ENCODE results near the gene RPS27L. TPM values are rescaled to one million over a fixed set of nuclear protein-coding genes. Genes with fewer than 3 reads are reported as not detected.

RPS27L gene
- total and polyA plus RNA-seq, 8 donors = 73.2 to 176 (median 127) TPM

GRCh38 chr15:63180746-63181145 is 23.5 kb upstream of the RPS27L start:
- 91 to 96% methylated on average over 2 of the region's 2 CpGs for WGBS, 2 donors
- FAIRE-seq (no peak), ATAC-seq (no peak), DNase-seq (no peak)
- Histone ChIP-seq H3K27ac (no peak overlapping the region), H3K9me3 (no peaks in the 10 kb centered on the region), H3K36me3 (no peaks in the 10 kb centered on the region), H3K27me3 (no peaks in the 10 kb centered on the region), H3K4me3 (no peak overlapping the region), H3K4me1 (no peaks in the 10 kb centered on the region)
- intact Hi-C loops (cut with DNase I) = no loop called here
- TF ChIP-seq, protein P1, sequence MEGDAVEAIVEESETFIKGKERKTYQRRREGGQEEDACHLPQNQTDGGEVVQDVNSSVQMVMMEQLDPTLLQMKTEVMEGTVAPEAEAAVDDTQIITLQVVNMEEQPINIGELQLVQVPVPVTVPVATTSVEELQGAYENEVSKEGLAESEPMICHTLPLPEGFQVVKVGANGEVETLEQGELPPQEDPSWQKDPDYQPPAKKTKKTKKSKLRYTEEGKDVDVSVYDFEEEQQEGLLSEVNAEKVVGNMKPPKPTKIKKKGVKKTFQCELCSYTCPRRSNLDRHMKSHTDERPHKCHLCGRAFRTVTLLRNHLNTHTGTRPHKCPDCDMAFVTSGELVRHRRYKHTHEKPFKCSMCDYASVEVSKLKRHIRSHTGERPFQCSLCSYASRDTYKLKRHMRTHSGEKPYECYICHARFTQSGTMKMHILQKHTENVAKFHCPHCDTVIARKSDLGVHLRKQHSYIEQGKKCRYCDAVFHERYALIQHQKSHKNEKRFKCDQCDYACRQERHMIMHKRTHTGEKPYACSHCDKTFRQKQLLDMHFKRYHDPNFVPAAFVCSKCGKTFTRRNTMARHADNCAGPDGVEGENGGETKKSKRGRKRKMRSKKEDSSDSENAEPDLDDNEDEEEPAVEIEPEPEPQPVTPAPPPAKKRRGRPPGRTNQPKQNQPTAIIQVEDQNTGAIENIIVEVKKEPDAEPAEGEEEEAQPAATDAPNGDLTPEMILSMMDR (IDR thresholded peaks at IDR 0.05) = no peak

- FAIRE-seq (no peak), DNase-seq (no peak), ATAC-seq (peak in 2 of 4 donors; percentile 57)
- Histone ChIP-seq H3K27ac (no peak overlapping the region), H3K9me3 (no peaks in the 10 kb centered on the region), H3K4me1 (no peaks in the 10 kb centered on the region), H3K36me3 (no peaks in the 10 kb centered on the region), H3K4me3 (no peak overlapping the region), H3K27me3 (no peaks in the 10 kb centered on the region)
- 32 to 38% methylated on average over 5 of the region's 5 CpGs for WGBS, 2 donors
- intact Hi-C loops (cut with DNase I) = no loop called here
- TF ChIP-seq, protein P1 (IDR thresholded peaks at IDR 0.05) = no peak
Observed at GRCh38 chr15:63178034-63178433, 20.8 kb upstream of the RPS27L start.

DNA sequence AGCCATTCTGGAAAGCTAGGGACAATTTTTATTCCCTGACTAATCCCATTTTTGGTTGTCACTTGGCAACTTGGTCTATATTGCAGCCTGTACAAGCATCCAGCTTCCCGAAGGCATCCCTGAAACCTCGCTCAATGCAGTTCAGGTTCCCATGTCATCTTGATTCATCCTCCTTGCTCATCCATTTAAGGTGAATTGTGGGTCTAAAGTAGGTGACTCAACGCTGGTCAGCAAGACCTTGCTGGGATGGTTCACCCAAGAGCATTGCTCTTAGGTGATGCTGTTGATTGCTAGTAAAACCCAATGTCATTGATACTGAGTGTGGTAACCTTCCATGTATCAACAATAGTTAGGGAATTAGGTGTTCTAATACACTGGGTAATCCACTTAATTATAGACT is 19.0 kb upstream of the RPS27L start:
- H3K9me3 ChIP-seq = no peaks in the 10 kb centered on the region
- no peak for DNase-seq
- H3K27me3 ChIP-seq = no peaks in the 10 kb centered on the region
- intact Hi-C loops (cut with DNase I) = no loop called here
- ATAC-seq = no peak
- H3K27ac ChIP-seq = no peak overlapping the region
- H3K4me3 ChIP-seq = no peak overlapping the region
- H3K4me1 ChIP-seq = no peaks in the 10 kb centered on the region
- TF ChIP-seq, protein P1 (IDR thresholded peaks at IDR 0.05) = no peak
- no peak for FAIRE-seq
- WGBS, 2 donors = 86 to 94% methylated on average over 3 of the region's 3 CpGs
- H3K36me3 ChIP-seq = no peaks in the 10 kb centered on the region

DNA sequence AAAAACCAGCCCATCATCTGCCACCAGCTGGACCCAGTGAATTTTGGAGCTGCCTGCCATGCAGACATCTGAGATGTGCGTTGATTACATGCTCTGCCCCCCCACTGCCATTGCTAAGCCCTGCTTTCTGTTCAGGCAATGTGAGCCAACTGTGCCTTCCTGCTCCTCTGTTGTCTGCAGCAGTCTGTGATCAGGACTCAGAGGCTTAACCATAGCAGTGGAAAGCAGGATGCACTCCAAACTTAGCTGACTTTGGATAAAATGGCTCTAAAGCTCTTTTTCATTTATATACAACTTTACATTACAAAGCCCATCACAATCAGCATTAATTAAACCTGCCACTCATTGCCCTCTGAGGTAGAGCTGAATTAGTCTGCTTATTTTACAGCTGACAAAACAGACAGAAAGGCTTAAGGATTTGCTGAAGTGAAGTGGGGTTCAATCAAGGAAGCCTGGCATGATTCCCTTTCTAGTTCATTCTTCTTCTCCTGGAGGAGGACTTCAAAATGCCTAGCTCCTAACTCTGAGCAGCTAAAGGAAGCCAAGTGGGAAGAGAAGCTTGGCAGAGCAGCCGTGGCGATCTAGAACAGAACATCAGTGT is 15.7 kb upstream of the RPS27L start:
- no peak for DNase-seq
- no peaks in the 10 kb centered on the region for H3K9me3 ChIP-seq
- intact Hi-C loops (cut with DNase I) = no loop called here
- FAIRE-seq = no peak
- no peak overlapping the region for H3K27ac ChIP-seq
- TF ChIP-seq, protein P1 (IDR thresholded peaks at IDR 0.05) = no peak
- H3K36me3 ChIP-seq = no peaks in the 10 kb centered on the region
- 87 to 89% methylated on average over 3 of the region's 3 CpGs for WGBS, 2 donors
- ATAC-seq = no peak
- no peaks in the 10 kb centered on the region for H3K4me1 ChIP-seq
- H3K27me3 ChIP-seq = no peaks in the 10 kb centered on the region
- H3K4me3 ChIP-seq = no peak overlapping the region

DNA sequence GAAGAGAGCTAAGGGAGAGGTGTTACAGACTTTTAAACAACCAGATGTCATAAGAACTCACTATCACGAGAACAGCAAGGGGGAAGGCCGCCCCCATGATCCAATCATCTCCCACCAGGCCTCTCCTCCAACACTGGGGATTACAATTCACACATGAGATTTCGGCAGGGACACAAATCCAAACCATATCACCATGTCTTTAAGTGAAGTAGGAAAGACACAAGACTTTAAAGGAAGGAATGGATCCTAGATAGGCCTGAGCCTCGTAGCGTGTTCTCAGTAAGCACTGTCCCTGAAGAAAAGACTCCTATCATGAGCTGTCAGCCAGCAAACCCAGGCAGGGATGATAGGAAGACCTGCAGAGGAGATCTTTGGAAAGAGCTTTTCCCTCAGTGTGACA is 15.1 kb upstream of the RPS27L start:
- Histone ChIP-seq H3K27ac (no peak overlapping the region), H3K9me3 (no peaks in the 10 kb centered on the region), H3K36me3 (no peaks in the 10 kb centered on the region), H3K4me3 (no peak overlapping the region), H3K27me3 (no peaks in the 10 kb centered on the region), H3K4me1 (no peaks in the 10 kb centered on the region)
- 86 to 93% methylated on average over 5 of the region's 5 CpGs for WGBS, 2 donors
- FAIRE-seq (no peak), DNase-seq (no peak), ATAC-seq (no peak)
- intact Hi-C loops (cut with DNase I) = no loop called here
- TF ChIP-seq, protein P1 (IDR thresholded peaks at IDR 0.05) = no peak
